Measurements from ENCODE around the gene NCOA3. TPM values are rescaled to one million over a fixed set of nuclear protein-coding genes. Genes with fewer than 3 reads are reported as not detected.

Gene NCOA3
- polyA plus RNA-seq, 3 donors: 13.5 to 21.8 (median 21.3) TPM

DNA sequence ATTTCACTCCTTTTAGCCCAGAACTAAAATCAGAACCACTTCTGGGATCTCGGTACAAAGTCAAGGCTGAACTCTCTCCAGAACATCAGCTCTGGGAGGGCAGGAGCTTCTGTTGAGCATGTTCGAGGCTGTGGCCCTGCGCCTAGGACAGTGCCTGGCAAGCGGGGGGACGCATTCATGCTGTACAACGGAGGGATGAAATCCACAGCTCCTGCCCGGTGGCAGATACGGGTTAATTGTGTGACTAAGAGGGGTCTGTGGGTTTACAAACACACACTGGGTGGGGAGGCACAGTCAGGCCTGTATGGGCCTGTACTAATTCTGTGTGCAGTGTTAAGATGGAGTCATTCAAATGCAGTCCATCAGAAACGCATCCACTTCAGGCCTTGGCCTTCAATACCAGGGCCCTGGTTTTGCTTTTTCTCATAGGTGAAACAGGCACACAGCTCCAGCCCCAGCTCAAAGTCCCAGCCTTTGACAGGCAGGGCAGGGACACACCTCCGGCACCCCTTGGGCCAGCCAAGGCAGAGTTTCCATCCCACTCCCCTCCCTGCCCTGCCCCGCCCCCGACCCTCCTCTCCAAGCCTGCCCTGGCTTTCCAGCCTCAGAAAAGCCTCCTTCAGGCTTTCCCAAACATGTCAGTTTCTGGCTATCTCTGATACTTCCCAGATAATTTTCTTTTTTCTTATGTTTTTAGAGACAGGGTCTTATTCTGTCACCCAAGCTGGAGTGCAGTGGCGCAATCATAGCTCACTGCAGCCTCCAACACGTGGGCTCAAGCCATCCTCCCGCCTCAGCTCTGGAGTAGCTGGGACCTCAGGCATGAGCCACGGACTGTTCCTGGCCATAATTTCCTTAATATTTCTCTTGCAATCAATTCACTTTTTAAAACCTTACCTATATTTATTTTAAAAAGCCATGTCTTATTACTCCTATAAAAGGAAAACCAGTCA lies 173.8 kb downstream of the NCOA3 start:
- no peaks in the 10 kb centered on the region for H3K9me3 ChIP-seq (replicated peaks in 1 of 2; ENCODE audit: control insufficient read depth in 1 of 2, insufficient read depth in 1 of 2, low read length in 2 of 2)
- WGBS (ENCODE audit: insufficient coverage): 96% methylated on average over 10 of the region's 16 CpGs
- Mint-ChIP-seq H3K9me3 (peaks cover 0 to 4% (median 0%) of the 10 kb centered on the region in 7 donors), H3K4me1 (no peaks in the 10 kb centered on the region), H3K4me3 (no peak overlapping the region), H3K27me3 (ENCODE audit: low read depth in 3 of 3) (peaks cover 0 to 5% (median 2%) of the 10 kb centered on the region in 3 donors), H3K27ac (peak overlapping the region in 1 of 7 donors; percentile 57), H3K36me3 (peaks cover 92 to 97% of the 10 kb centered on the region in 2 donors)
- no peak for DNase-seq
- no peak overlapping the region for H3K4me2 ChIP-seq (replicated peaks; ENCODE audit: extremely low read depth, low read length, poor library complexity, severe bottlenecking)
- no peak overlapping the region for H3K4me3 ChIP-seq (replicated peaks in 1 of 3; ENCODE audit: low read depth in 2 of 3, low read length in 3 of 3)
- no peak overlapping the region for H3K27ac ChIP-seq (ENCODE audit: low read depth in 1 of 2, low read length in 2 of 2)
- H3K4me1 ChIP-seq (ENCODE audit: control insufficient read depth in 1 of 2, insufficient read depth in 2 of 2, low read length in 2 of 2): no peaks in the 10 kb centered on the region
- H3K9ac ChIP-seq (ENCODE audit: insufficient read depth, low read length, poor library complexity, severe bottlenecking): no peak overlapping the region
- no peaks in the 10 kb centered on the region for H3K27me3 ChIP-seq (ENCODE audit: control insufficient read depth in 2 of 2, insufficient read depth in 2 of 2, low read length in 2 of 2)
- no peaks in the 10 kb centered on the region for H3K79me2 ChIP-seq (ENCODE audit: insufficient read depth, low read length)
- TF ChIP-seq, protein P1, sequence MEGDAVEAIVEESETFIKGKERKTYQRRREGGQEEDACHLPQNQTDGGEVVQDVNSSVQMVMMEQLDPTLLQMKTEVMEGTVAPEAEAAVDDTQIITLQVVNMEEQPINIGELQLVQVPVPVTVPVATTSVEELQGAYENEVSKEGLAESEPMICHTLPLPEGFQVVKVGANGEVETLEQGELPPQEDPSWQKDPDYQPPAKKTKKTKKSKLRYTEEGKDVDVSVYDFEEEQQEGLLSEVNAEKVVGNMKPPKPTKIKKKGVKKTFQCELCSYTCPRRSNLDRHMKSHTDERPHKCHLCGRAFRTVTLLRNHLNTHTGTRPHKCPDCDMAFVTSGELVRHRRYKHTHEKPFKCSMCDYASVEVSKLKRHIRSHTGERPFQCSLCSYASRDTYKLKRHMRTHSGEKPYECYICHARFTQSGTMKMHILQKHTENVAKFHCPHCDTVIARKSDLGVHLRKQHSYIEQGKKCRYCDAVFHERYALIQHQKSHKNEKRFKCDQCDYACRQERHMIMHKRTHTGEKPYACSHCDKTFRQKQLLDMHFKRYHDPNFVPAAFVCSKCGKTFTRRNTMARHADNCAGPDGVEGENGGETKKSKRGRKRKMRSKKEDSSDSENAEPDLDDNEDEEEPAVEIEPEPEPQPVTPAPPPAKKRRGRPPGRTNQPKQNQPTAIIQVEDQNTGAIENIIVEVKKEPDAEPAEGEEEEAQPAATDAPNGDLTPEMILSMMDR (IDR thresholded peaks at IDR 0.05): no peak
- H3K36me3 ChIP-seq (replicated peaks in 1 of 2; ENCODE audit: control insufficient read depth in 1 of 2, insufficient read depth in 2 of 2, low read length in 2 of 2): peaks cover 81 to 98% of the 10 kb centered on the region in 2 donors
- intact Hi-C loops (cut with micrococcal nuclease): no loop called here
- peaks cover 98% of the 10 kb centered on the region for H4K20me1 ChIP-seq (ENCODE audit: insufficient read depth, low read length)
- H2AFZ ChIP-seq (ENCODE audit: insufficient read depth, low read depth, low read length, poor library complexity, severe bottlenecking): no peak overlapping the region

DNA sequence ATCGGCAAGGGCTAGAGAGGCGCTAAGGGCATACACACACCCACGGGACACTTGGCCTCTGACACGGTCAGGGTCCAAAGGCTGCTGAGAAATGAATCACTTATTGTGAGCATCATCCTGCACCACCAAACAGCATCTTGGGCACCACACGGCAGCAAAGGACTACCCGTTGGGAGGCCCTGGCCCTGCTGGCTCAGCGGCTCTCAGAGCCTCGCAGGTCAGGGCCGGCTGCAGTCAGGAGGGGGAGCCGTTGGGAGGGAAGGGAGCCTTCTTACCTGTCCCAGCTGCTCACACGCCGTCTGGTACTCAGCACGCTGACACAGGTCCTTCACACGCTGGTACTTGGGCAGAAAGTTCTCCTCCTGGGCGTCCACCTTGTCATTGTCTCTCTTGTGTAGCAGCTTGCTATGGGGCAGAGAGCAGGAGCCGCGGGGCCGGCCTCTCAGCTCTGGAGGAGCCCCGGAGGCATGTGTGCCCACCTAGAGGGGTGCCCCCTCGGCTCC lies 174.6 kb downstream of the NCOA3 start:
- Histone ChIP-seq H3K79me2 (ENCODE audit: insufficient read depth, low read length) (no peaks in the 10 kb centered on the region), H2AFZ (ENCODE audit: insufficient read depth, low read depth, low read length, poor library complexity, severe bottlenecking) (no peak overlapping the region), H4K20me1 (ENCODE audit: insufficient read depth, low read length) (peaks cover 100% of the 10 kb centered on the region), H3K9me3 (replicated peaks in 1 of 2; ENCODE audit: control insufficient read depth in 1 of 2, insufficient read depth in 1 of 2, low read length in 2 of 2) (no peaks in the 10 kb centered on the region), H3K36me3 (replicated peaks in 1 of 2; ENCODE audit: control insufficient read depth in 1 of 2, insufficient read depth in 2 of 2, low read length in 2 of 2) (peaks cover 89 to 100% of the 10 kb centered on the region in 2 donors), H3K27me3 (ENCODE audit: control insufficient read depth in 2 of 2, insufficient read depth in 2 of 2, low read length in 2 of 2) (no peaks in the 10 kb centered on the region), H3K4me2 (replicated peaks; ENCODE audit: extremely low read depth, low read length, poor library complexity, severe bottlenecking) (no peak overlapping the region), H3K27ac (ENCODE audit: low read depth in 1 of 2, low read length in 2 of 2) (no peak overlapping the region), H3K4me1 (ENCODE audit: control insufficient read depth in 1 of 2, insufficient read depth in 2 of 2, low read length in 2 of 2) (no peaks in the 10 kb centered on the region), H3K4me3 (replicated peaks in 1 of 3; ENCODE audit: low read depth in 2 of 3, low read length in 3 of 3) (no peak overlapping the region), H3K9ac (ENCODE audit: insufficient read depth, low read length, poor library complexity, severe bottlenecking) (no peak overlapping the region)
- no peak overlapping the region for H3K4me3 Mint-ChIP-seq
- TF ChIP-seq, protein P1 (IDR thresholded peaks at IDR 0.05): no peak
- H3K27ac Mint-ChIP-seq: no peak overlapping the region
- H3K36me3 Mint-ChIP-seq: peaks cover 94 to 99% of the 10 kb centered on the region in 2 donors
- H3K9me3 Mint-ChIP-seq: peaks cover 0 to 4% (median 0%) of the 10 kb centered on the region in 7 donors
- intact Hi-C loops (cut with micrococcal nuclease): no loop called here
- 95% methylated on average over 14 of the region's 20 CpGs for WGBS (ENCODE audit: insufficient coverage)
- no peak for DNase-seq
- H3K27me3 Mint-ChIP-seq (ENCODE audit: low read depth in 3 of 3): peaks cover 0 to 5% (median 2%) of the 10 kb centered on the region in 3 donors
- H3K4me1 Mint-ChIP-seq: no peaks in the 10 kb centered on the region

Data from CD14-positive monocyte (primary cell).